ENCODE measurements around the gene LARP4.

DNA sequence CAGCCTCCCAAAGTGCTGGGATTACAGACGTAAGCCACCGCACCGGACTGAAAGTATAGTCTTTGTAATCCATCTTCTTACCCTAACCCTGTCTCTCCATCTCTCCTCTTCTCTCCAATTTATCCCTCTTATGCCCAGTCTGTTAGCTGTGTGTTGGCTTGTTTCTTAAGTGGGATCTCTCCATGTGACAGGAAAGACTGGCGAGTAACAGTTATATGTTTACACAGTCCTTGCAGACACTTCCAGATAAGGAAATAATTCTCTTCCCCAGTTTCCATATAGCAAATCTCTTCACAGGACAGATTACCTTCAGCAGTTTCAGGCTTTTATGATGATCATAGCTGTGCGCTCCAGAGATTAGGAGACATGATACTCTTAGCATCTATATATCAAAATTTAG is 88.1 kb downstream of the LARP4 start:
- TF ChIP-seq, protein P1, sequence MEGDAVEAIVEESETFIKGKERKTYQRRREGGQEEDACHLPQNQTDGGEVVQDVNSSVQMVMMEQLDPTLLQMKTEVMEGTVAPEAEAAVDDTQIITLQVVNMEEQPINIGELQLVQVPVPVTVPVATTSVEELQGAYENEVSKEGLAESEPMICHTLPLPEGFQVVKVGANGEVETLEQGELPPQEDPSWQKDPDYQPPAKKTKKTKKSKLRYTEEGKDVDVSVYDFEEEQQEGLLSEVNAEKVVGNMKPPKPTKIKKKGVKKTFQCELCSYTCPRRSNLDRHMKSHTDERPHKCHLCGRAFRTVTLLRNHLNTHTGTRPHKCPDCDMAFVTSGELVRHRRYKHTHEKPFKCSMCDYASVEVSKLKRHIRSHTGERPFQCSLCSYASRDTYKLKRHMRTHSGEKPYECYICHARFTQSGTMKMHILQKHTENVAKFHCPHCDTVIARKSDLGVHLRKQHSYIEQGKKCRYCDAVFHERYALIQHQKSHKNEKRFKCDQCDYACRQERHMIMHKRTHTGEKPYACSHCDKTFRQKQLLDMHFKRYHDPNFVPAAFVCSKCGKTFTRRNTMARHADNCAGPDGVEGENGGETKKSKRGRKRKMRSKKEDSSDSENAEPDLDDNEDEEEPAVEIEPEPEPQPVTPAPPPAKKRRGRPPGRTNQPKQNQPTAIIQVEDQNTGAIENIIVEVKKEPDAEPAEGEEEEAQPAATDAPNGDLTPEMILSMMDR (IDR thresholded peaks at IDR 0.05; ENCODE audit: low read depth, low read length): no peak
- TF ChIP-seq, protein P2, sequence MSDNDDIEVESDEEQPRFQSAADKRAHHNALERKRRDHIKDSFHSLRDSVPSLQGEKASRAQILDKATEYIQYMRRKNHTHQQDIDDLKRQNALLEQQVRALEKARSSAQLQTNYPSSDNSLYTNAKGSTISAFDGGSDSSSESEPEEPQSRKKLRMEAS (IDR thresholded peaks at IDR 0.05; ENCODE audit: low read depth, low read length): no peak

Measured in NB4 (cell line).